22Rv1 (cell line): ENCODE results near the gene CLASP2.

Source experiments
- CTCF ChIP-seq: fragments of 450-650 bp; IDR thresholded peaks from 2 replicates; pipeline ENCODE4 v1.5.1; 2017; ENCODE audit warnings: mild to moderate bottlenecking
- ZFX ChIP-seq: fragments of 450-650 bp; IDR thresholded peaks from 2 replicates; pipeline ENCODE4 v1.6.1; 2017; ENCODE audit warnings: antibody characterized with exemption, borderline replicate concordance

- TF ChIP-seq CTCF (no peak), ZFX (no peak)
Measured at GRCh38 chr3:33586402-33586801, 131.7 kb downstream of the CLASP2 start.
